LHCN-M2 (cell line): ENCODE results near the gene MTMR4. TPM values are rescaled to one million over a fixed set of nuclear protein-coding genes. Genes with fewer than 3 reads are reported as not detected.
"Not testable (repeated sequence)": the region's sequence is repeated elsewhere in the genome, so short reads cannot be mapped to it uniquely, and the experiment has no call there.

ENCODE experiments used
- DNase-seq: peaks from one replicate; pipeline ENCODE4 v3.0.0-alpha.2; 2012; ENCODE audit warnings: low read depth
- total RNA-seq: library from RNA; depleted of rRNA; stranded (reverse); fragments of >200 nt; gene quantifications from 2 replicates; pipeline ENCODE4 v1.2.3, GENCODE V29; 2014

Gene MTMR4
- total RNA-seq, 1 experiment from 2014 or later = 58.2 TPM

- DNase-seq = peak; percentile 61
Measured at GRCh38 chr17:58525239-58525638, 10.8 kb upstream of the MTMR4 start.

- DNase-seq = no peak
Measured at GRCh38 chr17:58521680-58522079, 7.2 kb upstream of the MTMR4 start.

GRCh38 chr17:58520843-58521430, 6.5 kb upstream of the MTMR4 start:
- no peak for DNase-seq

- DNase-seq = peak; percentile 100
Measured at GRCh38 chr17:58517928-58518609, 3.6 kb upstream of the MTMR4 start.

- DNase-seq = no peak
Measured at GRCh38 chr17:58517378-58517927, 3.0 kb upstream of the MTMR4 start.

GRCh38 chr17:58516644-58517377, 2.4 kb upstream of the MTMR4 start:
- no peak for DNase-seq

- DNase-seq = no peak
Measured at GRCh38 chr17:58515286-58515685, 848 bp upstream of the MTMR4 start.

- no peak for DNase-seq
Measured at GRCh38 chr17:58514770-58515157, 326 bp upstream of the MTMR4 start.

GRCh38 chr17:58513267-58513964, 1.0 kb downstream of the MTMR4 start:
- DNase-seq = no peak

GRCh38 chr17:58510075-58510474, 4.4 kb downstream of the MTMR4 start:
- DNase-seq = no peak

GRCh38 chr17:58508341-58509067, 5.9 kb downstream of the MTMR4 start:
- no peak for DNase-seq

GRCh38 chr17:58507123-58507634, 7.3 kb downstream of the MTMR4 start:
- no peak for DNase-seq

- no peak for DNase-seq
Measured at GRCh38 chr17:58506354-58507080, 7.9 kb downstream of the MTMR4 start.

- DNase-seq = no peak
Measured at GRCh38 chr17:58504826-58505351, 9.5 kb downstream of the MTMR4 start.

GRCh38 chr17:58503866-58504265, 10.6 kb downstream of the MTMR4 start:
- DNase-seq = no peak

- DNase-seq = not testable (repeated sequence)
Measured at GRCh38 chr17:58503134-58503533, 11.3 kb downstream of the MTMR4 start.

GRCh38 chr17:58501451-58501850, 13.0 kb downstream of the MTMR4 start:
- DNase-seq = no peak

- DNase-seq = no peak
Measured at GRCh38 chr17:58498177-58498828, 16.1 kb downstream of the MTMR4 start.

GRCh38 chr17:58493506-58493905, 20.9 kb downstream of the MTMR4 start:
- no peak for DNase-seq
